ENCODE measurements around the gene PLCB2.

- TF ChIP-seq EP300 (IDR thresholded peaks at IDR 0.05; ENCODE audit: low read length), result no peak
- TF ChIP-seq ZNF224 (CRISPR knock-in tag; IDR thresholded peaks at IDR 0.05), result no peak
- no peak for TF ChIP-seq NFE2 (IDR thresholded peaks at IDR 0.05; ENCODE audit: low read depth)
- TF ChIP-seq CTCF (IDR thresholded peaks at IDR 0.05 in 2 of 3, conservative IDR thresholded peaks at IDR 0.05 in 1 of 3; ENCODE audit: insufficient read depth in 2 of 3, low read depth in 1 of 3, low read length in 3 of 3), result no peak
- TF ChIP-seq ZNF280A (IDR thresholded peaks at IDR 0.05; ENCODE audit: low read depth, partially characterized antibody), result no peak
- TF ChIP-seq PHF8 (IDR thresholded peaks at IDR 0.05; ENCODE audit: borderline replicate concordance, low read length), result no peak
- TF ChIP-seq ELF1 (tag; IDR thresholded peaks at IDR 0.05), result no peak
- no peak for TF ChIP-seq RCOR1 (IDR thresholded peaks at IDR 0.05; ENCODE audit: borderline replicate concordance in 1 of 2, low read depth in 2 of 2, low read length in 2 of 2)
- no peak for TF ChIP-seq TBL1XR1 (IDR thresholded peaks at IDR 0.05; ENCODE audit: low read length in 2 of 2)
- TF ChIP-seq SP2 (IDR thresholded peaks at IDR 0.05; ENCODE audit: extremely low read depth, low read depth, low read length, poor library complexity, severe bottlenecking), result no peak
Measured at GRCh38 chr15:40286794-40287193, 20.9 kb downstream of the PLCB2 start.
